AG04450 (cell line): ENCODE results near the gene PIAS1. TPM values are rescaled to one million over a fixed set of nuclear protein-coding genes. Genes with fewer than 3 reads are reported as not detected.

Source experiments
- CTCF ChIA-PET: fragments of 300-600, 350-600 bp; formaldehyde crosslinking; extraction: SDS; loops from one replicate; lab custom pipeline; 2022; ENCODE audit warnings: antibody characterized with exemption, inconsistent platforms; lab: Charles Lee
- POLR2A ChIA-PET: fragments of 350-600 bp; formaldehyde crosslinking; extraction: SDS; loops from one replicate; lab custom pipeline; 2021; ENCODE audit warnings: antibody characterized with exemption, inconsistent platforms; lab: Yijun Ruan, JAX
- DNase-seq: peaks from one replicate; pipeline ENCODE4 v3.0.0-alpha.2; 2011; ENCODE audit warnings: low read depth, low spot score
- H3K27ac ChIP-seq: one replicate; pipeline ENCODE4 v1.5.1; 2012; ENCODE audit warnings: low read depth, low read length, control low read depth
- H3K27me3 ChIP-seq: one replicate; pipeline ENCODE4 v1.6.0; 2012; ENCODE audit warnings: low read length; ENCODE audit not compliant: control insufficient read depth, insufficient read depth
- H3K4me3 ChIP-seq: 2 replicates; pipeline ENCODE4 v1.5.1; 2011; ENCODE audit warnings: mild to moderate bottlenecking, low read depth, low read length, control low read depth
- H3K9me3 ChIP-seq: 2 replicates; pipeline ENCODE4 v1.5.1; 2012; ENCODE audit warnings: low read length; ENCODE audit not compliant: control insufficient read depth, insufficient read depth
- polyA plus RNA-seq: library from polyadenylated mRNA; depleted of rRNA; stranded (reverse); fragments of >200 nt; gene quantifications from 2 replicates; pipeline ENCODE4 v1.2.3, GENCODE V29; 2011
- TF ChIP-seq, protein P1 (sequence below): IDR thresholded peaks from 2 replicates; pipeline ENCODE4 v1.5.1; 2011; ENCODE audit warnings: low read depth, low read length, control low read depth, inconsistent platforms

Gene PIAS1
- polyA plus RNA-seq, 1 experiment, result 38.9 TPM

DNA sequence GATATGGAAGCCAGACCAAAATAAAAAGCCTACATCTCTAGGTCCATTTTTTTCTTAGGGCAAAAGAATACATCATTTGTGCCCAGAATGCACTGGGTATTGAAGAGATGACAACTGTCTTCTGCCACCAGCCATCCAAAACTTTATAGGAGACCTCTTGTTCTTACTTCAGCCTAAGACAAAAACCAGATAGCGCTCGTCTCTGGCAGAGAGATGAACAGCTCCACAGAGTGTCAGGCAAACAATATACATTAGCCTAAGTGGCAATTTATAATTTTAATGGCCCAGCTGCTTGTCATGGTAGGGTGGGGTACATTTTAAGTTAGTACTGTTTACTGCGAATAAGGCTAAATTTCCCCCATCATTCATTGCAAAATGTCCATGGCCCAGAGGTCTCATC is 38.9 kb upstream of the PIAS1 start:
- peaks cover 16% of the 10 kb centered on the region for H3K27me3 ChIP-seq
- no peak overlapping the region for H3K4me3 ChIP-seq
- H3K9me3 ChIP-seq, result no peaks in the 10 kb centered on the region
- no peak overlapping the region for H3K27ac ChIP-seq
- no peak for DNase-seq
- ChIA-PET POLR2A (no interaction called here), CTCF (no interaction called here)
- TF ChIP-seq, protein P1, sequence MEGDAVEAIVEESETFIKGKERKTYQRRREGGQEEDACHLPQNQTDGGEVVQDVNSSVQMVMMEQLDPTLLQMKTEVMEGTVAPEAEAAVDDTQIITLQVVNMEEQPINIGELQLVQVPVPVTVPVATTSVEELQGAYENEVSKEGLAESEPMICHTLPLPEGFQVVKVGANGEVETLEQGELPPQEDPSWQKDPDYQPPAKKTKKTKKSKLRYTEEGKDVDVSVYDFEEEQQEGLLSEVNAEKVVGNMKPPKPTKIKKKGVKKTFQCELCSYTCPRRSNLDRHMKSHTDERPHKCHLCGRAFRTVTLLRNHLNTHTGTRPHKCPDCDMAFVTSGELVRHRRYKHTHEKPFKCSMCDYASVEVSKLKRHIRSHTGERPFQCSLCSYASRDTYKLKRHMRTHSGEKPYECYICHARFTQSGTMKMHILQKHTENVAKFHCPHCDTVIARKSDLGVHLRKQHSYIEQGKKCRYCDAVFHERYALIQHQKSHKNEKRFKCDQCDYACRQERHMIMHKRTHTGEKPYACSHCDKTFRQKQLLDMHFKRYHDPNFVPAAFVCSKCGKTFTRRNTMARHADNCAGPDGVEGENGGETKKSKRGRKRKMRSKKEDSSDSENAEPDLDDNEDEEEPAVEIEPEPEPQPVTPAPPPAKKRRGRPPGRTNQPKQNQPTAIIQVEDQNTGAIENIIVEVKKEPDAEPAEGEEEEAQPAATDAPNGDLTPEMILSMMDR, result no peak

DNA sequence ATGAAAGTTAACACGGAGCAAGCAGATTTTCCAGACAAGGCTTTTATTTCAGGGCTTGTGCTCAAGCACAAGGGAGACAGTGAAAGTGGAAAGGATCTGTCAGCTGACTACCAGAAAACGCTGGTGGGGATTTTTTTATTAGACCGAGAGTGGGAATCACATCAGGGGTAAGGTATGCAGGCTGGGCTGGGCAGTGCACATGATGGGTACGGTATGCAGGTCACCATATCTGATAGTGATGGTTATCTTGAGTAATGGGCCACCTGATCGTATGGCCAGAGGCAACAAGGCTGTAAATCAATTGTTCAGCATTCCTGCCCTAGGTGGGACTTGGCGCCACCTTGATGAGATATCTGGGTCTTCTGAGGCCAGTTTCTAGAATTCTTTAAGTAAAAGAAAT is 36.9 kb upstream of the PIAS1 start:
- TF ChIP-seq, protein P1, result no peak
- CTCF ChIA-PET, result no interaction called here
- Histone ChIP-seq H3K27me3 (peaks cover 18% of the 10 kb centered on the region), H3K4me3 (no peak overlapping the region), H3K27ac (no peak overlapping the region), H3K9me3 (no peaks in the 10 kb centered on the region)
- no peak for DNase-seq
- POLR2A ChIA-PET, result no interaction called here

DNA sequence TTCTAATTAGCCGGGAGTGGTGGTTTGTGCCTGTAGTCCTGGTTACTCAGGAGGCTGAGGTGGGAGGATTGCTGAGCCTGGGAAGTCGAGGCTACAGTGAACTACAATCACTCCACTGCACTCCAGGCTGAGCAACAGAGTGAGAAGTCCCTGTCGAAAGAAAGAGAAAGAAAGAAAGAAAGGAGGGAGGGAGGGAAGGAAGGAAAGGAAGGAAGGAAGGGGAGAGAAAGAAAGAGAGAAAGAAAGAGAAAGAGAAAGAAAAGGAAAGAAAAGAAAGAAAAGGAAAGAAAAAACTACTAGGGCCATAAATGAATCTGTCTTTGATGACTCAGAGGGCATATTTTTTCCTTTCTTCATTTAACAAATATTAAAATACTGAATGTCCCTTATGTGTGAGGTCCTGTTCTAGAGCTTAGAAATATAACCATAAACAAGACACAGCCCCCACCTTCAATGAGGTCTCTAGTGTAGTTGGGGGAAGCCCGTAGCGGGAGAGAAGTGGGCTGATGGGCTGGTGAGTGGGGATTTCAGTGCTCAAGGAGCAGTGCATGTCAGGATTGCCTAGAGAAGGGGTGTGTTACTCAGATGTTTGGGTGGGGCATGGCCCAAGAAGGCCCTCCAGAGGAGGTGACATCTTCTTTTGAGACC is 35.2 kb upstream of the PIAS1 start:
- no peak for DNase-seq
- POLR2A ChIA-PET, result no interaction called here
- TF ChIP-seq, protein P1, result no peak
- H3K4me3 ChIP-seq, result no peak overlapping the region
- no peaks in the 10 kb centered on the region for H3K9me3 ChIP-seq
- CTCF ChIA-PET, result no interaction called here
- peaks cover 11% of the 10 kb centered on the region for H3K27me3 ChIP-seq
- H3K27ac ChIP-seq, result no peak overlapping the region

DNA sequence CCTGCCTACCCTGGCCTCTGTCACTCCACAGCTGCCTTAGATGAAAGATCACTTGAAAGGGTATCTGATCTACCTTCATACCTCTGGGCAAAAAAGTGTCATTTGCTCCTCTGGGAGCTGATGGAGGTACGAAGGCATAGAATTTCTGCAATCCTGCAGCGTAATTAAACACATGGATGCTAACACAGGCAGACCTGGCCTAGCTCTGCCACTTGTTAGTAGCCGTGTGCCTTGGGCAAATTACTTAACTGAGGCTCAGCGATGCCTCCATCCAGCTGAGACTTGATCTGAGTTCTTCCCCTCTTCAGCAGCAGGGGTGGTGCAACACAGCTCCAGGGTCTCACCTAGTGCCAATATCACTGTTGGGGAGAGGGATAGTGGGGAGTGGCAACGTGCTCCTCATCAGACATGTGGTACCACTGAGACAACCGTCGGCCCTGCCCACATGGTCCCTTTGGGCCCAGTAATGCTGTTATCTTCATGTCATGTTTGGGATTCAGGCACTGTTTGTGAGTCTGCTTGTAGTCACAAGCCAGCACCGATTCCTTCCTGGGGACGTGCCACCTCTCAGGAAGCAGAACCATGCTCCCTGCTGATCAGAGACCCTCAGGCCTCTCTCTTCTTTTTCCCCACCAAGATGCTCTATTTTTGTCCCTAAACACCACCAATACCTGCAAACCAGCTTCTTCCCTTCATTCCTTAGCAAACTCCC is 34.1 kb upstream of the PIAS1 start:
- POLR2A ChIA-PET, result no interaction called here
- Histone ChIP-seq H3K9me3 (no peaks in the 10 kb centered on the region), H3K27me3 (peaks cover 14% of the 10 kb centered on the region), H3K4me3 (no peak overlapping the region), H3K27ac (no peak overlapping the region)
- CTCF ChIA-PET, result interaction anchor here (0.9 kb wide), 1 partner anchor 134 kb away, joined by 3 read pairs; no protein-coding TSS in a partner anchor
- TF ChIP-seq, protein P1, result no peak
- DNase-seq, result no peak

DNA sequence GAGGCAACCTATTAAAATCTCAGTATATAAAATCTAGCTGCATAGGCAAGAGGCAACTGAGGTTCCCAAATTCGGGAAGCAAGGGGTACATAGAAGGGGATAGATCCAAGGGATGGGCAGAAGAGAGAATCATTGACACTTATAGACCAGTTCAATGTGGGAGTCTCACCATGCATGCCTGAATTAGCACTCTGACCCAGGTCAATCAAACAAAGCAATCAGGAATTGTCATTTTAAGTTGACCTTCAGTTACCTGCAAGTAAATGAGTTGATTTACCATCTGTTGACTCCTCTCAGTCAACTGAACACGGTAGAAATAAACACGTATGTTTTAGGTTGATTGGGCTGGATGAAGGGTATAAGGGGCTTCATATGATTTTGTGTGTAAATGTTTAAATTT is 33.4 kb upstream of the PIAS1 start:
- no peak for DNase-seq
- Histone ChIP-seq H3K4me3 (no peak overlapping the region), H3K27me3 (peaks cover 14% of the 10 kb centered on the region), H3K27ac (no peak overlapping the region), H3K9me3 (no peaks in the 10 kb centered on the region)
- POLR2A ChIA-PET, result no interaction called here
- CTCF ChIA-PET, result no interaction called here
- TF ChIP-seq, protein P1, result no peak
